ENCODE data around the gene OTULIN.

OTULIN gene

DNA sequence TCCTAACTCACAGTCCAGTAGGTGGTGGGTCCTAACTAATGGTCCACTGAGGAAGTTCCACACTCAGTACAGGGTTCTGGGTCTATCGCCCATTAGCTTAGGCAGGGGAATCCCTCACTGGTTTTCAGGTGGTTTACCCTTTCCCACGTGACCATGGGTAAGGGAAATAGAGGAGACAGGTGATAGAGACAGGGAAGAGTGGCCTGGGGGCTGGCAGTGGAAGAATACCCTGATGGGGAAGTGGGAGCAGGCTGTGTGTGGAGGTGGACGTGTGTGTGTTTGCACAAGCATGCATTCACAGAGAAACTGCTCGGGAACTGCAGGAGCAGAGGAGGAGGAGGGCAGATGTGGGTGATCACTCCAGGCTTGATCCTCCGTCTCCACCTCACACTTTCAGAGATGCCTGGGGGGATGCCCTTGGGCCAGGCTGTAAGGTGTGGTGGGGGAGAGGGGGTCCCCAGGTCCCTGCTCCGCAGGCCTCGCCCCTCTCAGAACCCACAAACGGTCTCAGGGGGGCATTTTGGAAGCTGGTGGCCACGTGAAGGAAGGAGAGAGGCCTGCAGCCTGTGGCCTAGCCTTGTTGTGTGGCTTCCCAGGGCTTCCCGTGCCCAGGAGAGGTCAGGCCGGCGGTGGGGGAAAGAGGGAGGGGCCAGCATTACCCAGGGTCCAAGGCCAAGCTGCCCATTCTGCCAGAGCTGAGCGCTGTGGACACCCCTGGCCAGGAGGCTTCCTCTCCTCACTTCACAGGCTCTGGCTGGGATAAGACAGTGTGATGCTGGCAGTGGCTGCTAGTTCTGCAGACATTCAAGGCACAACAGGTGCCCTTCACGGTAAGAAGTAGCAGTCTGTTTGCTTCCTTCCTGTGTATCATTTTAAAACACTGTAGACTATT lies 80.0 kb downstream of the OTULIN start:
- no peak for DNase-seq

- DNase-seq = no peak
These were observed 80.7 kb downstream of the OTULIN start for GRCh38 chr5:14745188-14745563.

DNA sequence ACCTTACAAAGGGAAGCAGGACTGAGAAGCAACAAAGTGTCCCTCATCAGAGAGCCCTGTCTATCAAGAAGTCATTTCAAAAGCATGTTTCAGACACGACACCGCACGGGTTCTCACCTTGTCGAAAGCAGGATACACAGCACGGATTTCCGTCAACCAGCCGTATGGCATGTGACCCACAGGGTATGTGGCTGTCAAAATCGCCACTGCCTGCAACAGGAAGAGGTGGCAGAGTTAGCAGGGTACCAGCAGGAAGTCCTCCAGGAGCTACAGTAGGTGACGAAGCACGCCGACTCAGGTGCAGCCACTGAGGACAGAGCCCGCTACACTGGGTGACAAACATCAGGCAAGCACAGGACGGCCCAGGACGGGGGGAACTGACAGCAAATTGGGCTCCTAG lies 81.2 kb downstream of the OTULIN start:
- no peak for DNase-seq

- DNase-seq = no peak
These were observed 83.8 kb downstream of the OTULIN start for GRCh38 chr5:14748180-14748900.
